PC-9 (cell line): ENCODE data around the gene MECP2. TPM values are rescaled to one million over a fixed set of nuclear protein-coding genes. Genes with fewer than 3 reads are reported as not detected.

Source experiments
- BruUV-seq: library from RNA; stranded (reverse); fragments of 400-500 nt; replicated peaks from 2 replicates; lab custom pipeline; 2021; lab: Mats Ljungman, UMichigan
- CTCF ChIA-PET: fragments of 300-600 bp; sonication (Branson Sonifier 250); formaldehyde crosslinking; loops from one replicate; lab custom pipeline; 2022; ENCODE audit warnings: antibody characterized with exemption; lab: Charles Lee
- POLR2A ChIA-PET: fragments of 300-600 bp; sonication (Branson Sonifier 250); formaldehyde crosslinking; loops from one replicate; lab custom pipeline; 2022; ENCODE audit warnings: antibody characterized with exemption; ENCODE audit not compliant: unreplicated experiment; lab: Charles Lee
- DNase-seq, 2 experiments: peaks; one replicate each; pipeline versions ENCODE4 v3.0.0 to v3.0.0-alpha.2; 2015 to 2022; ENCODE audit warnings: mixed read lengths in 1 of 2
- H2AFZ ChIP-seq: fragments of 200-600 bp; sonication (generic); 2 replicates; pipeline ENCODE4 v1.8.1; 2017; ENCODE audit warnings: antibody characterized with exemption
- H3F3A ChIP-seq: fragments of 200-600 bp; sonication (generic); 2 replicates; pipeline ENCODE4 v1.8.1; 2017; ENCODE audit warnings: antibody characterized with exemption, mild to moderate bottlenecking, low read depth; ENCODE audit not compliant: insufficient read depth
- H3K27ac ChIP-seq: fragments of 200-600 bp; sonication (generic); 2 replicates; pipeline ENCODE4 v1.6.1; 2016; ENCODE audit warnings: mixed run types
- H3K27me3 ChIP-seq: fragments of 200-600 bp; sonication (generic); 2 replicates; pipeline ENCODE4 v1.6.1; 2016; ENCODE audit warnings: low read depth, mixed run types; ENCODE audit not compliant: insufficient read depth
- H3K36me3 ChIP-seq: fragments of 200-600 bp; sonication (generic); 2 replicates; pipeline ENCODE4 v1.6.1; 2016; ENCODE audit warnings: low read depth, mixed run types
- H3K4me1 ChIP-seq: fragments of 200-600 bp; sonication (generic); replicated peaks from 2 replicates; pipeline ENCODE4 v1.6.1; 2016; ENCODE audit warnings: mixed run types; ENCODE audit not compliant: insufficient read depth
- H3K4me2 ChIP-seq: fragments of 200-600 bp; sonication (generic); 2 replicates; pipeline ENCODE4 v1.6.1; 2017; ENCODE audit warnings: mixed run types
- H3K4me3 ChIP-seq: fragments of 200-600 bp; sonication (generic); 2 replicates; pipeline ENCODE4 v1.6.1; 2016; ENCODE audit warnings: mixed run types
- H3K79me2 ChIP-seq: fragments of 200-600 bp; sonication (generic); 2 replicates; pipeline ENCODE4 v1.6.1; 2017; ENCODE audit warnings: low read depth, mixed run types
- H3K9me2 ChIP-seq: fragments of 200-600 bp; sonication (generic); 2 replicates; pipeline ENCODE4 v1.8.1; 2017; ENCODE audit warnings: mild to moderate bottlenecking; ENCODE audit not compliant: insufficient read depth
- H3K9me3 ChIP-seq: fragments of 200-600 bp; sonication (generic); 2 replicates; pipeline ENCODE4 v1.8.1; 2016; ENCODE audit warnings: low read depth; ENCODE audit not compliant: insufficient read depth
- H4K20me1 ChIP-seq: fragments of 200-600 bp; sonication (generic); 2 replicates; pipeline ENCODE4 v1.8.1; 2017; ENCODE audit not compliant: insufficient read depth
- CTCF ChIP-seq: fragments of 200-600 bp; sonication (generic); conservative IDR thresholded peaks from 2 replicates; pipeline ENCODE4 v1.6.1; 2017; ENCODE audit warnings: mixed run types, antibody characterized with exemption, mild to moderate bottlenecking, moderate library complexity
- EZH2 ChIP-seq: fragments of 200-600 bp; sonication (generic); IDR thresholded peaks from 2 replicates; pipeline ENCODE4 v1.8.0; 2017; ENCODE audit warnings: antibody characterized with exemption, low read depth
- intact Hi-C: fragments of 100-400 bp; cut with micrococcal nuclease; formaldehyde crosslinking; loops from one replicate; pipeline ENCODE4 v1.10.0; 2022; ENCODE audit not compliant: unreplicated experiment
- total RNA-seq: library from RNA; stranded (reverse); gene quantifications from 2 replicates; pipeline ENCODE4 v1.2.3, GENCODE V29; 2021

Gene MECP2
- total RNA-seq, 1 experiment from 2014 or later, result 85.6 TPM

- ChIA-PET POLR2A (interaction anchor here (0.7 kb wide), 1 partner anchor 17 kb away, joined by 3 read pairs; the partner anchor contains the start of gene MECP2), CTCF (no interaction called here)
- intact Hi-C loops, result no loop called here
- H3K27ac ChIP-seq, result no peak overlapping the region
- no peaks in the 10 kb centered on the region for H3K36me3 ChIP-seq
- no peaks in the 10 kb centered on the region for H3K27me3 ChIP-seq
- H3K4me2 ChIP-seq, result no peak overlapping the region
- no peaks in the 10 kb centered on the region for H3K9me2 ChIP-seq
- H3F3A ChIP-seq, result no peaks in the 10 kb centered on the region
- DNase-seq, result no peak
- no peaks in the 10 kb centered on the region for H4K20me1 ChIP-seq
- TF ChIP-seq CTCF, result no peak
- no peak for TF ChIP-seq EZH2
- 0 out of 2 replicates have a peak, but pooled peaks cover 8% of the 10 kb centered on the region for H3K4me1 ChIP-seq
- no peak overlapping the region for H2AFZ ChIP-seq
- no peaks in the 10 kb centered on the region for H3K79me2 ChIP-seq
- H3K9me3 ChIP-seq, result no peaks in the 10 kb centered on the region
- H3K4me3 ChIP-seq, result no peak overlapping the region
- no TSS peak for BruUV-seq
Measured at GRCh38 chrX:154114652-154115051, 17.1 kb upstream of the MECP2 start.

- no peak overlapping the region for H3K27ac ChIP-seq
- H3K27me3 ChIP-seq, result no peaks in the 10 kb centered on the region
- DNase-seq, result no peak
- H3K4me2 ChIP-seq, result no peak overlapping the region
- BruUV-seq, result no TSS peak
- 0 out of 2 replicates have a peak, but pooled peaks cover 8% of the 10 kb centered on the region for H3K4me1 ChIP-seq
- ChIA-PET CTCF (no interaction called here), POLR2A (no interaction called here)
- intact Hi-C loops, result no loop called here
- no peak for TF ChIP-seq EZH2
- TF ChIP-seq CTCF, result no peak
- no peak overlapping the region for H3K4me3 ChIP-seq
- H2AFZ ChIP-seq, result peak overlapping the region; percentile 67
- H4K20me1 ChIP-seq, result no peaks in the 10 kb centered on the region
- H3K9me2 ChIP-seq, result no peaks in the 10 kb centered on the region
- no peaks in the 10 kb centered on the region for H3F3A ChIP-seq
- no peaks in the 10 kb centered on the region for H3K79me2 ChIP-seq
- H3K9me3 ChIP-seq, result no peaks in the 10 kb centered on the region
- no peaks in the 10 kb centered on the region for H3K36me3 ChIP-seq
Measured at GRCh38 chrX:154113729-154114128, 16.2 kb upstream of the MECP2 start.

GRCh38 chrX:154098551-154098950 lies 1.0 kb upstream of the MECP2 start:
- Histone ChIP-seq H4K20me1 (peaks cover 28% of the 10 kb centered on the region), H3K27ac (no peak overlapping the region), H3K36me3 (no peaks in the 10 kb centered on the region), H3F3A (no peaks in the 10 kb centered on the region), H3K9me3 (no peaks in the 10 kb centered on the region), H3K27me3 (no peaks in the 10 kb centered on the region), H3K4me1 (0 out of 2 replicates have a peak, but pooled peaks cover 14% of the 10 kb centered on the region), H3K4me2 (peak overlapping the region; percentile 86), H2AFZ (peak overlapping the region; percentile 89; the same call in 1 of the 2 replicates), H3K4me3 (no peak overlapping the region), H3K79me2 (peaks cover 36% of the 10 kb centered on the region), H3K9me2 (no peaks in the 10 kb centered on the region)
- ChIA-PET CTCF (no interaction called here), POLR2A (no interaction called here)
- no TSS peak for BruUV-seq
- intact Hi-C loops, result no loop called here
- DNase-seq, result no peak
- TF ChIP-seq CTCF, result no peak
